ENCODE measurements around the gene ADORA2B. TPM values are rescaled to one million over a fixed set of nuclear protein-coding genes. Genes with fewer than 3 reads are reported as not detected.

The ADORA2B gene
- total RNA-seq, 1 donor: 19.3 TPM

GRCh38 chr17:15965528-15965927, 20.6 kb downstream of the ADORA2B start:
- no peak overlapping the region for H3K4me3 ChIP-seq (ENCODE audit: low read depth, low read length)
- DNase-seq (ENCODE audit: low read depth): no peak
- no peak for TF ChIP-seq CTCF (IDR thresholded peaks at IDR 0.05; ENCODE audit: insufficient read depth, low read length)

GRCh38 chr17:15966183-15966878, 21.4 kb downstream of the ADORA2B start:
- no peak for DNase-seq (ENCODE audit: low read depth)
- H3K4me3 ChIP-seq (ENCODE audit: low read depth, low read length): no peak overlapping the region
- no peak for TF ChIP-seq CTCF (IDR thresholded peaks at IDR 0.05; ENCODE audit: insufficient read depth, low read length)

GRCh38 chr17:15966879-15967248, 21.9 kb downstream of the ADORA2B start:
- no peak overlapping the region for H3K4me3 ChIP-seq (ENCODE audit: low read depth, low read length)
- no peak for DNase-seq (ENCODE audit: low read depth)
- no peak for TF ChIP-seq CTCF (IDR thresholded peaks at IDR 0.05; ENCODE audit: insufficient read depth, low read length)

GRCh38 chr17:15967706-15968399, 22.9 kb downstream of the ADORA2B start:
- no peak for DNase-seq (ENCODE audit: low read depth)
- TF ChIP-seq CTCF (IDR thresholded peaks at IDR 0.05; ENCODE audit: insufficient read depth, low read length): no peak

DNA sequence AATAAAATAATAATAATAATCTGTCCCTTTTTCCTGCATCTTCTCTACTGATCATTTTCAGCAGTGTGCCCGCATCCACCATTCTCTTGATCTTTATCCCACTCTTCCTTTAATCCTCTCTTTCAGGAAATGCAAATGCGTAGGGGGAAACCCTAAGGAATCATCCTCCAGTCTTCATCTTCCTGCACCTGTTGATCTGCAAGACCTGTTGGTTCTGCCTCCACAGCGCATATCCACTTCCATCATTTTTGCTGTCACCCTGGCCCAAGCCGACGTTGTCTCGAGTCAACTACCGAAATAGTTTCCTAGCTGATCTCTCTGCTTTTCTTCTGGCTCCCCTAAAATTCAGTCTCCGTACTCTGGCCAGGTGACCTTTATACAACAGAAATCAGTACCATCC, 24.5 kb downstream of the ADORA2B start:
- no peak for TF ChIP-seq CTCF (IDR thresholded peaks at IDR 0.05; ENCODE audit: insufficient read depth, low read length)
- H3K4me3 ChIP-seq (ENCODE audit: low read depth, low read length): no peak overlapping the region
- DNase-seq (ENCODE audit: low read depth): no peak

More at GRCh38 chr17:15967706-15968399, 22.9 kb downstream of the ADORA2B start:
- no peak overlapping the region for H3K4me3 ChIP-seq (ENCODE audit: low read depth, low read length)

GRCh38 chr17:15970500-15970899, 25.6 kb downstream of the ADORA2B start:
- DNase-seq (ENCODE audit: low read depth): no peak
- H3K4me3 ChIP-seq (ENCODE audit: low read depth, low read length): no peak overlapping the region
- no peak for TF ChIP-seq CTCF (IDR thresholded peaks at IDR 0.05; ENCODE audit: insufficient read depth, low read length)
